ENCODE measurements around the gene PIAS4.
"Not testable (repeated sequence)": the region's sequence is repeated elsewhere in the genome, so short reads cannot be mapped to it uniquely, and the experiment has no call there.

PIAS4 gene

GRCh38 chr19:3995607-3996006 lies 11.9 kb upstream of the PIAS4 start:
- no peak for ATAC-seq
- TF ChIP-seq POU6F1 (CRISPR knock-in tag; IDR thresholded peaks at IDR 0.05; ENCODE audit: borderline replicate concordance, low read depth) (no peak), BACH2 (CRISPR knock-in tag; IDR thresholded peaks at IDR 0.05; ENCODE audit: borderline replicate concordance) (no peak), OSR1 (CRISPR knock-in tag; IDR thresholded peaks at IDR 0.05) (no peak), ZFP30 (CRISPR knock-in tag; IDR thresholded peaks at IDR 0.05) (no peak), PPARA (CRISPR knock-in tag; IDR thresholded peaks at IDR 0.05; ENCODE audit: borderline replicate concordance) (no peak), SNAI2 (CRISPR knock-in tag; IDR thresholded peaks at IDR 0.05) (no peak)

- not testable (repeated sequence) for ATAC-seq
Observed at GRCh38 chr19:3998667-3999412, 8.7 kb upstream of the PIAS4 start.

GRCh38 chr19:4000798-4001197 lies 6.7 kb upstream of the PIAS4 start:
- ATAC-seq = not testable (repeated sequence)

- not testable (repeated sequence) for ATAC-seq
Observed at GRCh38 chr19:4005436-4005835, 2.1 kb upstream of the PIAS4 start.

GRCh38 chr19:4007836-4008539 lies 452 bp downstream of the PIAS4 start:
- peak; percentile 28; the same call in 2 of the 3 replicates for ATAC-seq
- TF ChIP-seq ZNF8 (CRISPR knock-in tag; IDR thresholded peaks at IDR 0.05) (no peak), ZC3H10 (CRISPR knock-in tag; IDR thresholded peaks at IDR 0.05) (no peak), BACH2 (CRISPR knock-in tag; IDR thresholded peaks at IDR 0.05; ENCODE audit: borderline replicate concordance) (no peak), CSRNP3 (CRISPR knock-in tag; IDR thresholded peaks at IDR 0.05) (no peak), ESRRG (CRISPR knock-in tag; IDR thresholded peaks at IDR 0.05) (no peak), ZFP3 (CRISPR knock-in tag; IDR thresholded peaks at IDR 0.05) (no peak), TOX (CRISPR knock-in tag; IDR thresholded peaks at IDR 0.05; ENCODE audit: borderline replicate concordance) (no peak), TCF4 (CRISPR knock-in tag; IDR thresholded peaks at IDR 0.05; ENCODE audit: borderline replicate concordance) (no peak), ZNF70 (CRISPR knock-in tag; IDR thresholded peaks at IDR 0.05) (no peak), SNAI2 (CRISPR knock-in tag; IDR thresholded peaks at IDR 0.05) (no peak), PPARA (CRISPR knock-in tag; IDR thresholded peaks at IDR 0.05; ENCODE audit: borderline replicate concordance) (no peak), ARNTL (CRISPR knock-in tag; IDR thresholded peaks at IDR 0.05; ENCODE audit: borderline replicate concordance, low read depth) (no peak), POU6F1 (CRISPR knock-in tag; IDR thresholded peaks at IDR 0.05; ENCODE audit: borderline replicate concordance, low read depth) (no peak), PATZ1 (CRISPR knock-in tag; IDR thresholded peaks at IDR 0.05; ENCODE audit: borderline replicate concordance) (no peak), GLIS3 (CRISPR knock-in tag; IDR thresholded peaks at IDR 0.05) (no peak), CSDC2 (CRISPR knock-in tag; IDR thresholded peaks at IDR 0.05) (no peak), CREB5 (CRISPR knock-in tag; IDR thresholded peaks at IDR 0.05; ENCODE audit: low read depth) (no peak), OSR1 (CRISPR knock-in tag; IDR thresholded peaks at IDR 0.05) (no peak)
